ENCODE results near the gene AOPEP.

The AOPEP gene

GRCh38 chr9:94980947-94981722 lies 254.6 kb downstream of the AOPEP start:
- Histone ChIP-seq H3K36me3 (replicated peaks) (no peaks in the 10 kb centered on the region), H3K4me3 (ENCODE audit: low read depth, low read length) (no peak overlapping the region), H3K27ac (no peak overlapping the region), H3K27me3 (replicated peaks) (no peaks in the 10 kb centered on the region)
- DNase-seq, result no peak
- in situ Hi-C loops (cut with HindIII; ENCODE audit: low pct_ligation_motif_present, low sequenced_read_pairs), result no loop called here
- no peak for TF ChIP-seq CTCF (IDR thresholded peaks at IDR 0.05; ENCODE audit: low read depth, low read length, missing control alignments)

DNA sequence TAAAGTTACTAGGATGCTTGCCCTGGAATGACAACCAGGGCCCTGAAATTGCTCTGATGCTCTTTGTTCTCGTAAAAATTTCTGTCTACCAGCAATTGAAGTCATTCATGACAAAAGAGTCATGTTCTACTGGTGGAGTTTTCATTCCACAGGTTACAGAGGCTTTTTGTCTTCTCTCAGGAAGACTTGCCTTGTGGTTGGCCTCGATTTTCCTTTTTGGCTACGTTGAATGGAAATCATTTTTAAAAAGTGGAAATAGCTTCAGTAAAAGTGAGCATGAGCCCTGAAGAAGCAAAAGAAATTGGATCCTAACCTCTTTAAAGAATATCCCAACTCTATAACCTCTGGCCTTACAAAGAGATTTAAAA lies 255.2 kb downstream of the AOPEP start:
- in situ Hi-C loops (cut with HindIII; ENCODE audit: low pct_ligation_motif_present, low sequenced_read_pairs), result no loop called here
- DNase-seq, result no peak

GRCh38 chr9:94982211-94982610 lies 255.7 kb downstream of the AOPEP start:
- in situ Hi-C loops (cut with HindIII; ENCODE audit: low pct_ligation_motif_present, low sequenced_read_pairs), result no loop called here
- H3K27me3 ChIP-seq (replicated peaks), result no peaks in the 10 kb centered on the region
- no peak overlapping the region for H3K27ac ChIP-seq
- H3K36me3 ChIP-seq (replicated peaks), result no peaks in the 10 kb centered on the region
- no peak for DNase-seq
- TF ChIP-seq CTCF (IDR thresholded peaks at IDR 0.05; ENCODE audit: low read depth, low read length, missing control alignments), result no peak
- no peak overlapping the region for H3K4me3 ChIP-seq (ENCODE audit: low read depth, low read length)

More for the DNA sequence above, 255.2 kb downstream of the AOPEP start:
- Histone ChIP-seq H3K4me3 (ENCODE audit: low read depth, low read length) (no peak overlapping the region), H3K27me3 (replicated peaks) (no peaks in the 10 kb centered on the region), H3K27ac (no peak overlapping the region), H3K36me3 (replicated peaks) (no peaks in the 10 kb centered on the region)
- TF ChIP-seq CTCF (IDR thresholded peaks at IDR 0.05; ENCODE audit: low read depth, low read length, missing control alignments), result no peak

DNA sequence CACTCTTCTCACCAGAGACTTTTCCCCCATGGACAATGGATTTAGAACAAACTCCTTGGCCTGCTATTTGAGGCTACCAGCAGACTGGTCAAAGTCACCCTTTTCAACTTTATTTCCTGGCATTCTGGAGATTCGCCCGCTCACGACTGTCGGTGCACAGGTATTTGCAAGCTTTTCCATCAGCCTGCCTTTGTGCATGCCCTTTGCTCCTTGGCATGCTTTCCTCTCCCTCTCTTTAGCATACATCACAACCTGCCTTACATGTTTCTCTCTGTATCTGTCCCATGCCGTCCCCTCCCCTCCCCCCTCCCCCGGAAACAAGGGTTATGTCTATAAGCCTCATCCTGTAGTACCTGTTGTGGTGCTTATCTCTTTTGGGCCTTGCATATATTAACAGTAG lies 257.1 kb downstream of the AOPEP start:
- no peak for TF ChIP-seq CTCF (IDR thresholded peaks at IDR 0.05; ENCODE audit: low read depth, low read length, missing control alignments)
- H3K27me3 ChIP-seq (replicated peaks), result no peaks in the 10 kb centered on the region
- H3K27ac ChIP-seq, result no peak overlapping the region
- no peak for DNase-seq
- H3K36me3 ChIP-seq (replicated peaks), result no peaks in the 10 kb centered on the region
- in situ Hi-C loops (cut with HindIII; ENCODE audit: low pct_ligation_motif_present, low sequenced_read_pairs), result no loop called here
- no peak overlapping the region for H3K4me3 ChIP-seq (ENCODE audit: low read depth, low read length)

DNA sequence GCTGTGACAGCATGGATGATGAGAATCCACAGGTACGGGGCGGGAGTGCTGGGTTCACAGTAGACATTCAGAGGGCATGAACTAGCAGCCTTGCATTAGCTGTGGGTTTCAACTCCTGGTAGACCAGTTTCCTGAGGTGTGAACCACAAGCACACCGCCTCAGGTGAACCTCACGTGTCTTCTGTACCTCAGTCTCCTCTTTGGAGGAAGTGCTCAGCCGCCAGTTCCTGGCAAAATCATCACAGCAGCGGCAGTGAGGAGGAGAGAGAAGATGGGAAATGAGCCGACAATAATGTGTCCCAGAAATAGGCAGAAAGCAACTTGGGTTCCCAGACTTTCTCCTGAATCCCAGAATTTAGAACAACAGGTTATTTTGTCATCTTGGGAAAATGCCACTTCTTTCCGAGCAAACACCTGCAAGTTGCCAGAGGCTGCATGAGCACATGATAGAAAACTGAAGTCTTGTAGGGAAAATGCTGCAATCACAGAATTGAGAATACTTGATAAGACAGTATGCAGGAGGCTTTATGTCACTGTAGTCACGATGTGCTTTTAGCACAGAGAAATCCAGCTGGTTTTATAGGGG lies 258.5 kb downstream of the AOPEP start:
- TF ChIP-seq CTCF (IDR thresholded peaks at IDR 0.05; ENCODE audit: low read depth, low read length, missing control alignments), result no peak
- in situ Hi-C loops (cut with HindIII; ENCODE audit: low pct_ligation_motif_present, low sequenced_read_pairs), result no loop called here
- H3K27me3 ChIP-seq (replicated peaks), result no peaks in the 10 kb centered on the region
- DNase-seq, result no peak
- H3K4me3 ChIP-seq (ENCODE audit: low read depth, low read length), result no peak overlapping the region
- no peaks in the 10 kb centered on the region for H3K36me3 ChIP-seq (replicated peaks)
- no peak overlapping the region for H3K27ac ChIP-seq

Measured in brain microvascular endothelial cell (primary cell).